DMS53 treated with DMSO at 0.1 percent for 48 hours (cell line): ENCODE measurements around the gene DCP1B.

ENCODE experiments used
- DNase-seq: peaks from one replicate; lab custom pipeline; 2025; ENCODE audit not compliant: unreplicated experiment; lab: John Stamatoyannopoulos, UW

DCP1B gene

DNA sequence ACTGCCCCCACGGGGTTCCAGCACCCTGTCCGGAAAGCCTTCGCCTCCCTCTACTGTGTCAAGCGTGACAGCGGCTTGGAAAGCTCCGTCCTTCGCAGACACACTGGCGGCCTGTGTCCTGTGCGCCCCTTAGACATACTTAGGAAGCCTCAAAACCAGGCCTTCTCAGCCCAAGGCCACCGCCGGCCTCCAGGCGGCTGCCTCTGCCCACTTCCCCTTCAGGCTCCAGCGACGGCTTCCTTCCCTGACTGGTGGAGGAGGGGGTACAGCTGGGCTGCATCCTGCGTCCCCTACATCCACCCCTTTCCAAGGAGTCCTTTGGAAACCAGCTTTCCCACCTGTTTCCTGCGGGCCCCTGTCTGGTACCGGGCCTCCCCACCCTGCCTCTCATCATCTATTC lies 83.3 kb downstream of the DCP1B start:
- DNase-seq = no peak

DNA sequence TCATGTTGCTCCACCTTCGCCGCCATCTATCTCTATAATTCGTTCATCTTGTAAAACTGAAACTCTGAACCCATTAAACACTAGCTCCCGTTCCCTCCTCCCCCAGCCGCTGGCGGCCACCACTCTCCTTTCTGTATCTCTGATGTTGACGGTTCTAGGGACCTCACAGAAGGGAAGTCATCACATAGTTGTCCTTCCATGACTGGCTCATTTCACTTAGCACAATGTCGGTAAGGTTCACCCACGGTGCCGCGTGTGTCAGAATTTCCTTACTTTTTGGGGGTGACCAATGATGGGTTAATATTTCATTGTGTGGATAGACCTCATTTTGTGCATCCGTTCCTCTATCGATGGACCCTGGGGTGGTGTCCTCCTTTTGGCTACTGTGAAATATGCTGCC lies 83.8 kb downstream of the DCP1B start:
- no peak for DNase-seq

DNA sequence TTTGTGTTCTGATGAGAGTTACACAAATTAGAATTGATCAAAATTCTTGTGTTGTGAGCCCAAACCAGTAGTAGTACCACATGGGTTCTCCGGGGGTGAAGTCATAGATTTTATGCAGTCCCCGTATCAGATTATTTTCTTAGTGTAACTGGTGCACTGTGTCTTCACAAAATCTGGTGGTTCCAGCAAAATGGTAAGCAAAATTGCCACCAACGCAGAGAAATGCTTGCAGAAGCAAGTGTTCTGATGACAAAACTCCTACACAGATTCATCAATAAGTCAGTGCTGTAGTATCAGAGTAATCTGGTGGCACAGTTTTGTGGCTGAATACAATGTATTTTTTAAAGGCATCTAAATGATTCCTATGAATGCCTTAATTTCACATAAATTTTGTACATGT lies 84.5 kb downstream of the DCP1B start:
- no peak for DNase-seq

DNA sequence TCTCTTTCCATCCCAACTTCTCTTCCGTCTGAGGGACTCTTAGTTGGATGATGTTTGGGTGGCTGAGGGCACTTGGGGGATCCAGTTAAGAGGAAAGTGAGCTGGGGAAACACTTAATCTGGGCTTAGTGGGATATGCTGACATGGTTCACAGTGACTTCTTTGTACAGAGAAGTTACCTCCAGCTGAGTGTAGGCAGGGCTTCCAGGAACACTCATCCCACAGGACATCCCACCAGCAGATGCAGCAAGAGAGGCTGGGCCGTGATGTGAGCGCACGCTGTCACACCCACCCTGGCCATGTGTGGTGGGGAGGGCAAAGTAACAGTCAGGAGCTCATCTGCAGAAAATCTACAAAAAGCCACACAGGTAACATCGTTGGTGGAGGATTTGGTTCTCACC lies 85.0 kb downstream of the DCP1B start:
- no peak for DNase-seq

DNA sequence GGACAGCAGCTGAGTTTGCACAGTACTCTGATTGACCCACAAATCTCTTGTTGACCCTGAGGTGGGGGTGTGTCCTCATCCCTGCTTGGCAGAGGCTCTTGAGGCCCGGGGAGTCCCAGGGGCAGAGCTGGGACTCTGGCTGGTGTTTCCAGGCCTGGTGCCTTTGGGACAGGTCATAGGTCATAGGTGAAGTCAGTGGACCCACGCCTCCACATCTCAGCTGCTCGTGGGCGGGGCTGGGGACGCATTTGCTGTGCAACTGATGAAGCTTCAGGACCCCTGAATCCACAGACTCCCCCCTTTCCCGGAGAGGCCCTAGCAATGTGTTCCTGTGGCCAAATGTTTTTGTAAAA lies 85.4 kb downstream of the DCP1B start:
- no peak for DNase-seq

DNA sequence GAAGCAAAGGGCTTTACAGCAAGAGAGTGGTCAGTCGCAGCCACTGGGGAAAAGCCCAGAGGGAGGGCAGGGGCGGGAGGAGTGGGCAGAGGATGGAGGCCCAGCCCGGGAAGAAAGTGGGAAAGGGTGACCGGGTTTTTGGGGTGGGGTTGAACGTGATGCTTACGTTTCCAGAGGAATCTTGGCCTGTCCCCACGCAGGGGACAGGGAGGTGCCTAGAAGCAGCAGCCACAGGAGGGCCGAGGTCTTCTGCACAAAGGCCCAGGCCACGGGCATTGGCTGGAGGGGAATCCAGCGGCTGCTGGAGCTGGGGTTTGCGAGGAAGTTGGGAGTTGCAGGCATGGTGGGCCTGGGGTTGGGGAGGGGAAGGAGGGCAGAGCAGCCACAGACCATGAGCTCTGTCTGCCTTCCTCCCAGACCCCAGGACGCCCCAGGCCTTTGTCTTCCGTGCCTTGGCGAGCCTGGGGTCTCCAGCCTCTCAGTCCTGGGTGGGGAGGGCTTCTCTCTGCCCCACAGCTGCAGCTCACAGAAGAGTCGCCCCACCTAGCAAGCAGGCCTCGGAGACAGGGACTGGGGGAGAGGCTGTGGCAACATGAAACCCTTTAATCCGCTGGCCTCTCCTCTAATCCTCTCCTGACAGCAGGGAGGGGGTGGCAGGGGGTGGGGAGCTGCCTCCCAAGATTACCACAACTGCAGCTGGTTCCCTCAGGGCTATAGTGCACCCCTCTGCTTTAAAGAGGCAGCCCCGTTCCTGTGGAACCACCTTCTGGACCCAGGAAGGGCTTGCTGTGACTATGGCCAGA lies 86.0 kb downstream of the DCP1B start, which contains the start of gene CACNA2D4:
Gene CACNA2D4 (minus strand): TSS at position 572 of the 803 bp plus-strand sequence. CDS start 179 bp downstream, at position 393.
- DNase-seq = no peak

DNA sequence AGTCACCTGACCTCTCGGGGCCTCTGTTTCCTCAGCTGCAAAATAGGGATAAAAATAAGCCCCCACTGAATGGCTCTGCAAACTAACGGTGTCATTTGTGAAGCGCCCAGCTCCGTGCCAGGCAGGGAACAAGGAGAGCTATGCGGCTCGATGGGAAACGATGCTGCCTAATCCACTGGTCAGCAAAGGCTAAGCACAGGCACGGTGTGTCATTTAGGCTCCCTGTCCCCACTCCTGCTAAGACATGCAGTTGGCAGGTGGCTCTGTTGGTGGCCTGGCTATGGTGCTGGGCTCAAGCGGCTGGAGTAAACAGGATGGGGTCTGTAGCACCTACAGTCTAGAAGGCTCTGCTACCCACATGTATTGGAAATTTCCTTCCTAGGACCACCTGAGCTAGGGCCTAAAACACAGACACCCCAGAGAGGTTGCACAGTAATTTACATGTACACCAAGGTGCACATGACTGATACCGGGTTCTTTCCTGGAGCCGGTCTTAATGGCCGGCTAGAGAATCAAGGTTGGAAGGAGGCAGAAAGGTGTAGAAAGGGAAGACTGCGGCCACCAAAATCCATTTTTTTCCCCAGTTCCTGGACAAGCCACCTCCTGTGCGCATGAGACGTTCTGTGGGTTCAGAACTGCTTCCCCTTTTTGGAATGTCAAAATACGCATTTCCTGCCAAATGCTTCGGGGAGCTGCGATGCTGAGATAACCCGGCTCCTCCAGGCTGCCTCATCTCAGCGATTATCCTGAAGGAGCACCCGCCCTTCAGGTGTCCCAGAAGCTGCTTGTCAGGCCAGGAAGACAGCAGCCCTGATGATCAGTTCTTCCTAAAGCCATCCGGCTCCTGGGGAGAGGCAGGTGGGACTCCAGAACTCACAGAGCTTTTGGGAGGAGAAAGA lies 86.8 kb downstream of the DCP1B start:
- DNase-seq = no peak

DNA sequence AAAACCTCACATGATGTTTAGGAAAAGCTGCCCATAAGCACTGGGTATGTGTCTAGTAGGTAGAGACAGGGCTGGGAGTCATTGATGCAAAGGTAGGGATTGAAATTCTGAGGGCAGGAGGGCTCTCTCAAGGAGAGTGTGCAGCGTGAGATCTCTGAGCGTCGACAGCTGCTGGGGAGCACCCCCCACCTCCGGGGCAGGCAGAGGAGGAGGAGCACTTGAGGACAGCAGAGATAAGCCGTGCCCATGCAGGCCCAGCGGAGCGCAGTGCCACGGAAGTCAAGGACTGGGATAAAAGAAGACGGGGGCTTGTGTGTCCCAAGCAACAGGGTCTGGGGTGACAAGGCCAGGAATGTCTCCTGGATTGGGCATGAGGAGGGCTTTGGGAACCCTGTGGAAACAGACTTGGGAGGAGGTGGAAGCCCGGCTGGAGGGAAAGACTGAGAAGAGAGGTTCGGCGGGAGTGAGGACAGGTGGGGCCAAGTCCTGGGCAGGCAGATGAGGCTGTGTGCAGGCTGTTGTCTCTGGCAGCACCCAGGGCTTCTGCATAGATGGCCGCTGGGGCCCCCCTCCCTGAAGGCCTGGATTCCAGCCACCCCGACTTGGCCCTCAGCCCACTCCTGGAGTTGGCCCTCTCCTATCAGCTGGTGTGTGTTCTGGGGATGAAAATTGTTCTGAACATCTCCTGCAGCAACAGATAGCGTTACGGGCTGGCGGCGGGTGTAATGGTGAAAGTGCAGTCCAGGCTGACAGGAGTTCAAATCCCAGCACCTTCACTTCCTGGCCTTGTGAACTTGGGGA lies 87.7 kb downstream of the DCP1B start:
- no peak for DNase-seq

DNA sequence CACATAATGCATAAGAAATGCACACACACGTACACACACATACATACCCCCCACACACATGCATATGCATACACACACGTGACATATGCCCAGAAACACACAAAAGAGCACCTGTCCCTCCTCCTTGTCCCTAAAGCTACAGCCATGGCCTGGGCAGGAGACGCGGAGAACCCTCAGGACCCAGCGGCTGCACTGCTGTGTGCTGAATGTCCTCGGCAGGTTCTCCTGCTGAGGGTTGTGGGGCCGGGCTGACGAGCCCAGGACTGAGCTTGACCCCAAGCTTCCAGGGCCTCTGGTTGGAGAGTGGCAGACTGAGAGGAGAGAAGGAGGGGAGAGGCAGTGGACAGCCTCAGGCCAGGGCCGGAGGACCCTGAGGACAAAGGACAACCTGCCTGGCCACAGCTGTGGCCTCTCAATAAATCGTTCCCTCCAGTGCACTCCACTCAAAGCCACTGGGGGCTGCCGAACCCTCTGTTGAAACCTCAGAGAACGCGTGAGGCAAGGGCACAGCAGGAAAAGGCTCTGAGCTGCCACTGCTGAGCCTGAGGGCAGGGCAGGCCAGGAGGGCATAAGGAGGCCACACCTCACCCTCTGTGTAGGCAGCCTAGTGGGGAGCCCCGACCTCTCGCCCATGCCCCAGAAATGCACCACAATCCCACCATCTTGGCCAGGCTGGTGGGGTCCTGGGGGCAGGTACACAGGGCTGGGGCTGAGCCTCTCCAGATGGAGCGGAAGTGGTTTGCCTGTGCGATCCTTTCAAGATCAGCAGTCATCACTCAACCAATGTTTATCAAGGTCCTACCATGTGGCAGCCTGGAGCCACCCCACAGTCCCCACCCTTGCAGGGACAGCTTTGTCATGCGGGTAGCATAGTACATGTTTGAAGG lies 88.9 kb downstream of the DCP1B start:
- no peak for DNase-seq

DNA sequence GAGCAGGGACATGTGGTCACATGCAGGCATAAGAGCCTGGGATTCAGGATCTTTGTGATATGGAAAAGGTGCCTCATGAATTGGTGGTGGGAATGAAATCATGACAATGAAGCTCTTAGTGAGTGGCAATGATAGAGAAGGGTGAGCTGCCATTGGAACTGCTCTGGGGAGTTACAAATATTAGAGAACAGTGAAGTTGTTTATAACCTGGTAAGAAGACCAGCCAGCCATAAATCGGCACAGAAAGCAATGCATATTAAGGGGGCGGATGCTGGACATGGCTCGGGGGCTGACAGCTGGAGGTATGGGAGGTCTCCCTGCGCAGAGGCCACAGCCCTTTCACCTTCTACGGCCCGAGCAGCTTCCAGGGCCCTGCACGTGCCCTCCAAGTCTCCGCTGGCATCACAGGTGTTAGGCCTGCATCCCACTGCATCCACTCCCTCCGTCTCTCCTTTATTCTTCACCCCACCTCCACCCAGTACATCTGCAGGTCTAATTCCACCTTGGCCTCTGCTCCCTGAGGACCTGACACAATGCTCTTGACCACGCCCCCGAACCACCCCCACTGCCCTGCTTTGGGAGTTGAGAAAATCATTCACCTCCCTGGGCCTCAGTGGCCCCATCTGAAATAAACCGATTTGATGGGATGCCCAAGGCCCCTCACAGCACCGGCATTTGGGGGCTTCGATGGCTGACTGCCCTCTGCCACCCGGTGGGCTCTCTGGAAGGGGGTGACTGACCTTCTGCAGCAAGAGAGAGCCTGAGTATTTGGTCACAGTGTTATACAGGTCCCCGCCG lies 89.9 kb downstream of the DCP1B start:
- DNase-seq = no peak

DNA sequence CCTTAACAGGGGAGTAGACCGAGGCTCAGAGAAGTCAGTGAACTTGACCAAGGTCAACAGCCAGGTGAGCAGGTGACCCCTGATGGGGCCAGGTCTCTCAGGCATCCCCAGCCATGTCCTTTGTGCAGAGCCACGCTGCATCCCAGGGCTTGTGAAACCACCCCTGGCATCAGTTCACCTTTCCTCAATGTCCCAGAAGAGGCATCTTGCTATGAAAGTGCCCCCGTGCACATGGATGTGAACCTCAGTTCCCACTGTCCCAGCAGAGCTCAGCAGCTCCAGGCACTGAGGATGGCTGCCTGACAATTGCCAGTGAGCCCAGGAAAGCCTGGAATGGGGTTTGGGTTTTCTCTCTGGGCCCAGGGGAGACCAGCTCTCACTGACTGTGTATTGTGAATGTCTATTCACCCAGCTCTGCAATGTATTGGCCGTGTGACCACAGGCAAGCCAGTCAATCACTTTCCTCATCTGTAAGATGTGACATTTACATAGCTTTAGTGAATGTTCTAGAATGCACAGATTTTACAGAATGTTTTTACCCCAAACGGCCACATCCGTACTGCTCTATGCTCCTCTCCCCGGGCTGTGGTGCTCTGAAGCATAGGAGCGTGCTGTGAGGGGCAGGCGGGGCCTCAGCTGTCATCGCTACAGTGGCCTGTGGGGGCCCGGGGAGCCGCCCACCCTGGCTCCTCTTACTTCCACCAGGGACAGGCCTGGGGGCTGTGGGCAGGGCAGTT lies 90.7 kb downstream of the DCP1B start:
- DNase-seq = no peak

DNA sequence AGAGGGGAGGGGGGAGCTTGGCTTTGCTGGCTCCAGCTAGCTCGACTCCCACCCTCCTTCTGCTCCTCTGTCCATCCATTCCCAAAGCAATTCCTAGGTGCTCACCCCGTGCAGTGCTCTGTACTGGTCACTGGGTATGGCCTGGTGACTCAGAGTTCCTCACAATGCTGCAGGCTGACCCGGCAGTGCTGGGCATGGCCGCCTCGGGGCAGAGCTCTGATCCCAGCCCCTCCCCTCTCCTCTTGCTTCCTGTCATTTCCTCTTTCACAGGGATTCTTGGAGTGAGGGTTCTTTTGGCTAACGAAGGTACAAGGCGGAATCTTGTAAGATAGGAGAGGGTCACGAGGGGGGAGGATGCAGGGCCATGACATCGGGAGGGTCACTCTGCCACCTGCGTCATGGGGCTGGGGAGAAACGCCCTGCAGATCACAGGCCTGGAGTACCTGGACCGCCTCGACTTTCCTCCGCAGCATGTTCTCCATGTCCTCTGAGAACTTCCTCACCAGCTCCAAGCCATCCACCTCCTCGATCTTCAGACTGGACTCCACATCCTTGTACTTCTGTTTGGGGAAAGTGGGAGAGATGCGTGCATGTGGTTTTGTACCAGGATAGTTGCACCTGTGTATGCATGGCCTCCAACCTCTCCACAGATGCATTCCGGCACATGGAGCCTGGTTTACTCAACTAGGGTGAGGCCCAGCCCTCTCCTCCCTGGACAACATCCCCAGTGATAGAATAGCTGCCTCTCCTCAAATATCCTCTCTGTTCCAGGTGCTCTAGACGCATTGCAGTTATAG lies 91.5 kb downstream of the DCP1B start:
- DNase-seq = no peak

DNA sequence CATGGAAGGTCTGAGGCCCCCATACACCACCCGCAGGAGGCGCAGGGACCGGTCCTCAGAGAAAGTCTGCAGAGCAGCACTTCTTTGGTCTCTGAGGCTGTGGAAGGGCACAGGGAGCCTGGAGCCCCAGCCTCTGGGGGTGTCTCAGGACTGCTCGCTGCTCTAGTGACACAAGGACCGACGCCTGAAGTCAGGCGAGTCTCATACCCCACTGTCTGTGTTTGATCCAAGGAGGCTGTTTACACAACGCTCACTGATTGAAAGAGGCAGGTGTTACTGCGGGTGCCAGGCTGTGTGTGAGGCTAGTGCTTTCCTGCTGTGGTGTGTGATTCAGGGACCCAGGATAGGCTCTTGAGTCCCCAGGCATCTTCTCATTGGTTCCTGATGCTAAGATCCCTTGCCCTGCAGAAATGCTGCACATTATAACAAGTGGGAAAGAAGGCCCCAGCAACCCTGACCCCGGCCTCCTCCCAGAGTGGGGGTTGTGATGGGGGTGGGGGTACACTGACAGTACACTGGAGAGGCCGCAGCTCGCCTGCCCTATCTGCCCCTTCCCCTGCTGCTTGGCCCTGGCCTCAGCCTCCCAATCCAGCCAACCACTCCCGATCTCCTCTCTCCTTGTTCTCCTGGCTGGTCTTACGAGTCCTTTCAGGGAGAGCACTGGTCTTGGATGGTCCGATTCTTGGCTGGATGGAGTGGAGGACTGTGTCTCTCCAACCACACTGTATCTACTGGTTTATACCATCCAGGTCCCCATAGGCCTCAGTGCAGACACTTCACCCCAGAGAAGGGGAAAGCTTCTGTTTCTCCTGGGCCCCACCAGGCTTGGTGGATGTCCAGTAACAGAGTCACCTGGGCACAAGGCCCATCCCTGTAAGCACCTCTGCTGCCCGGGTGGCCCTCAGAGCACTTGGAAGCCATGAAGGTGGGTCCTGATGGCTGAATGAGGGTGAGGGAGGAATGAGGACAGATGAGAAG lies 92.4 kb downstream of the DCP1B start:
- peak; percentile 59 for DNase-seq

DNA sequence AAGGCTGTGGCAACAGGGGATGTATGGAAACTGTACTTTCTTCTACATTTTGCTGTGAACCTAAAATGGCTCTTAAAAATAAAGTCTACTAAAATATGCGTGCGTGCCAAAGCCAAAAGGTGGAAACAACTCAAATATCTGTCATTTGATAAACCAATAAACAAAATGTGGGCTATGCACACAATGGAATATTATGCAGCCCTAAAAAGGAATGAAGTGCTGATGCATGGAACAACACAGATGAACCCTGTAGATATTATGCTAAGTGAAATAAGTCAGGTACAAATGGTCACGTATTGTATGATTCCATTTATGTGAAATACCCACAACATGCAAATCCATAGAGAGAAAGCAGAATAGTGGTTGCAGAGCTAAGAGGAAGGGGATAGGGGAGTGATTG lies 93.8 kb downstream of the DCP1B start:
- no peak for DNase-seq

DNA sequence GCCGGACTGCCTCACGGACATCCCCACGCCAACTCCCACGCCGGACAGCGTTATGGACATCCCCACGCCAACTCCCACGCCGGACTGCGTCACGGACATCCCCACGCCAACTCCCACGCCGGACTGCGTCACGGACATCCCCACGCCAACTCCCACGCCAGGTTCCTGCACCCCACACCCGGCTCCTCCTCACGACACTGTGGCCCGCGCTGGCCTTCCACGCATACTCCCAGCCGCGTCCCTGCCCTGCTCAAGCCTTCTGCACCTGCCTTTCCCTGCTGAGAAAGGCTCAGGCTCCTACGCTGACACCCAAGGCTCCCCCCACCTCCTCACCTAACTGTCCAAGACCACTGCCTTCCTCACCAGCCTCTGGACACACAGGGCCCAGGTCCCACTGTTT lies 95.5 kb downstream of the DCP1B start:
- DNase-seq = no peak

DNA sequence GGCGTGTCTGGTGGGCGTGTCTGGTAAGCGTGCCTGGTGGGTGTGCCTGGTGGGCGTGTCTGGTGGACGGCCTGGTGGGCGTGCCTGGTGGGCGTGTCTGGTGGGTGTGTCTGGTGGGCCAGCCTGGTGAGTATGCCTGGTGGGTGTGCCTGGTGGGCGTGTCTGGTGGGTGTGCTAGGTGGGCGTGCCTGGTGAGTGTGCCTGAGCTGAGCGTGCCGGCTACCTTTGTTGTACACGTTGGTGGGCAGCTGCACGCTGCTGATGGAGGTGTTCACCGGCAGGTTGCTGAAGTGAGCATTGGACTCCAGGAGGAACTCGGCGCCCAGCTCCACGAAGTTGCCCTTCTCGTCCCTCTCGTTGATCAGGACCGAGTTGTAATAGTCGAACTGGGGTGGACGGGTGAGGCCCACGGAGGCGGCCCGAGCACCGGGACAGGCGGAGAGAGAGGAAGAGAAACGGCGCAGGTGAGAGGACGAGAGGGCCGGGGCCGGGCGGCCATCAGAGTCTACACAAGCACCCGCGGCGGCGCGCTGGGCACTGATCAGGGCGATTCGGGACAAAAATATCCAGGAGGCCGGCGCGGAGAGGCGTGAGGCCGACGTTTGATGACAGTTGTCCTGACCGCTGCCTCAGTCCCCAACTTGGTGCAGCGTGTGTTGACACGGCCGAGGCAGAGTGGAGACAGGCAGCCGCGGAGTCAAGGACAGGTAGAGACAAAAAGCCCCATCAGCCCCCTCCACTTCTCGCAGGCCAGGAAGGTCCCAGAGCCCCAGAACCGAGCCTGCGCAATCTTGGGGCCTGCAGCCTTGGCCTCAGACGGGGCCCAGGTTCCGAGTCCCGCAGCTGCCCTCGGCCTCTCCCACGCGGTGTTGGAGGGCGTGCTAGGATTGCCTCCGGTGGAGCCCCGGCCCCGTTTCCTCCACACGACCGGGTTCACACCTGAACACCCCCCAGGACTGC lies 96.3 kb downstream of the DCP1B start:
- DNase-seq = no peak
